ENCODE data around the gene ZSCAN9.

The ZSCAN9 gene

GRCh38 chr6:28252009-28252975, 27.2 kb downstream of the ZSCAN9 start, which contains the start of gene ZKSCAN4:
TSS of gene ZKSCAN4 (minus strand) at chr6:28252269. CDS start at chr6:28251980, 289 bp downstream.
- TF ChIP-seq, protein P1, sequence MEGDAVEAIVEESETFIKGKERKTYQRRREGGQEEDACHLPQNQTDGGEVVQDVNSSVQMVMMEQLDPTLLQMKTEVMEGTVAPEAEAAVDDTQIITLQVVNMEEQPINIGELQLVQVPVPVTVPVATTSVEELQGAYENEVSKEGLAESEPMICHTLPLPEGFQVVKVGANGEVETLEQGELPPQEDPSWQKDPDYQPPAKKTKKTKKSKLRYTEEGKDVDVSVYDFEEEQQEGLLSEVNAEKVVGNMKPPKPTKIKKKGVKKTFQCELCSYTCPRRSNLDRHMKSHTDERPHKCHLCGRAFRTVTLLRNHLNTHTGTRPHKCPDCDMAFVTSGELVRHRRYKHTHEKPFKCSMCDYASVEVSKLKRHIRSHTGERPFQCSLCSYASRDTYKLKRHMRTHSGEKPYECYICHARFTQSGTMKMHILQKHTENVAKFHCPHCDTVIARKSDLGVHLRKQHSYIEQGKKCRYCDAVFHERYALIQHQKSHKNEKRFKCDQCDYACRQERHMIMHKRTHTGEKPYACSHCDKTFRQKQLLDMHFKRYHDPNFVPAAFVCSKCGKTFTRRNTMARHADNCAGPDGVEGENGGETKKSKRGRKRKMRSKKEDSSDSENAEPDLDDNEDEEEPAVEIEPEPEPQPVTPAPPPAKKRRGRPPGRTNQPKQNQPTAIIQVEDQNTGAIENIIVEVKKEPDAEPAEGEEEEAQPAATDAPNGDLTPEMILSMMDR (IDR thresholded peaks at IDR 0.05; ENCODE audit: borderline replicate concordance, insufficient read depth, low read depth, low read length): no peak

DNA sequence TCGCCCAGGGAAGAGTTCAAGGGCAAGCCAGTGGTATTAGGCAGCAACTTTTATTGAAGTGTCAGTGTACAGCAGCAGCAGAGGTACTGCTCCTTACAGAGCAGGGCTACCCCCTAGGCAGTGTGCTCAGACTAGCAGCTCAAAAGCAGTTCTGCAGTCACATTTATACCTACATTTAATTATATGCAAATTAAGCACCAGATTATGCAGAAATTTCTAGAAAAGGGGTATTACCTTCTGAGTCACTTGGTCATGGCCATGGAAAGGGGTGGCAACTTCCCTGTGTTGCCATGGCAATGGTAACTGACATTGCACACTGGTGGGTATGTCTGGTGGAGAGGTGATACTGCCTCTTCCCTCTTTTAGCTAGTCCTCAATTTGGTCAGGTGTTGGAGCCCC, 29.0 kb downstream of the ZSCAN9 start:
- TF ChIP-seq, protein P1 (IDR thresholded peaks at IDR 0.05; ENCODE audit: borderline replicate concordance, insufficient read depth, low read depth, low read length): no peak
- H3K4me3 ChIP-seq (ENCODE audit: low read depth, low read length): no peak overlapping the region

More at GRCh38 chr6:28252009-28252975, 27.2 kb downstream of the ZSCAN9 start, which contains the start of gene ZKSCAN4:
- peak within 1 kb of the TSS; percentile 63 for H3K4me3 ChIP-seq (ENCODE audit: low read depth, low read length)

GRCh38 chr6:28257042-28257441, 32.0 kb downstream of the ZSCAN9 start:
- H3K4me3 ChIP-seq (ENCODE audit: low read depth, low read length): no peak overlapping the region
- TF ChIP-seq, protein P1 (IDR thresholded peaks at IDR 0.05; ENCODE audit: borderline replicate concordance, insufficient read depth, low read depth, low read length): no peak

- TF ChIP-seq, protein P1 (IDR thresholded peaks at IDR 0.05; ENCODE audit: borderline replicate concordance, insufficient read depth, low read depth, low read length): no peak
- peak within 1 kb of the TSS; percentile 18 for H3K4me3 ChIP-seq (ENCODE audit: low read depth, low read length)
Measured at GRCh38 chr6:28258877-28259777, 34.1 kb downstream of the ZSCAN9 start, which contains the start of gene NKAPL. TSS of gene NKAPL (plus strand) at chr6:28259297. CDS start at chr6:28259372, 75 bp downstream.

DNA sequence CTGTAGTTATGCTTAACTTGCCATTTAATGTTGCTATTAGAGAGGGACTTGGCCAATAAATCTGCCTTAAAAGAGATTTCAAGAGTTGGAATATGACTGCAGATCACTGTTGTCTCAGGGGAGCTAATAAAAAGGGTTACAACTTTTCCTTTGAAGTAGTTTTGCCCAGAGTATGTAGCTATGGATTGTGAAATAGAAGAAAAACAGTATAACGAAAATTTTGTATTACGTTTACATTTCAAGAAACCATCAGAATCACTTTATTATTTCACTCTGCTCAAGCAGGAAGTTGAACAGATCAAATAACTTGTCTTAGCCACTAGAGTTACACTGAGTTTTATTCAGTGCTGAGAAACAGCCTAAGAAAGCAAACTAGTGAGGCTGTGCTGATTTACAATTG, 38.8 kb downstream of the ZSCAN9 start:
- no peak overlapping the region for H3K4me3 ChIP-seq (ENCODE audit: low read depth, low read length)
- TF ChIP-seq, protein P1 (IDR thresholded peaks at IDR 0.05; ENCODE audit: borderline replicate concordance, insufficient read depth, low read depth, low read length): no peak

GRCh38 chr6:28264834-28265401, 39.8 kb downstream of the ZSCAN9 start:
- no peak overlapping the region for H3K4me3 ChIP-seq (ENCODE audit: low read depth, low read length)
- TF ChIP-seq, protein P1 (IDR thresholded peaks at IDR 0.05; ENCODE audit: borderline replicate concordance, insufficient read depth, low read depth, low read length): no peak
